ENCODE results near the gene FBXW11.

DNA sequence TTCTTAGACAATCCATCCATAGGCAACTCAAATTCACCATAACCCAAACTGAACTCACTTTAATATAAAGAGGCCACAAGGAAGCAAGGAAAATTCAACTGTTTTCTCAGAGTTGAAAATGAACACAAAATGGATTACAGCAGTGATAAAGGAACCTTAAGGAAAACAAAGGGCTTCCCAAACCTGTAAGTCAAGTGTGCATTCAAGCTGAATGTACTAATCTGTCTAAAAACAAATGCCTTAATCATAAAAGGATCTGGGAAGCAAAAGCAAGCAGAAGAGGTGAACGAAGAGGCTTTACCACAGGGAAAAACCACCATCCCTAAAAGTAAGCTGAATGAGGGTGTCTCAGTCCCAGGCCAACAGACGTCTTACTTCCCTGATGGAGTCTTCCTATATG, 13.6 kb downstream of the FBXW11 start:
- TF ChIP-seq, protein P1, sequence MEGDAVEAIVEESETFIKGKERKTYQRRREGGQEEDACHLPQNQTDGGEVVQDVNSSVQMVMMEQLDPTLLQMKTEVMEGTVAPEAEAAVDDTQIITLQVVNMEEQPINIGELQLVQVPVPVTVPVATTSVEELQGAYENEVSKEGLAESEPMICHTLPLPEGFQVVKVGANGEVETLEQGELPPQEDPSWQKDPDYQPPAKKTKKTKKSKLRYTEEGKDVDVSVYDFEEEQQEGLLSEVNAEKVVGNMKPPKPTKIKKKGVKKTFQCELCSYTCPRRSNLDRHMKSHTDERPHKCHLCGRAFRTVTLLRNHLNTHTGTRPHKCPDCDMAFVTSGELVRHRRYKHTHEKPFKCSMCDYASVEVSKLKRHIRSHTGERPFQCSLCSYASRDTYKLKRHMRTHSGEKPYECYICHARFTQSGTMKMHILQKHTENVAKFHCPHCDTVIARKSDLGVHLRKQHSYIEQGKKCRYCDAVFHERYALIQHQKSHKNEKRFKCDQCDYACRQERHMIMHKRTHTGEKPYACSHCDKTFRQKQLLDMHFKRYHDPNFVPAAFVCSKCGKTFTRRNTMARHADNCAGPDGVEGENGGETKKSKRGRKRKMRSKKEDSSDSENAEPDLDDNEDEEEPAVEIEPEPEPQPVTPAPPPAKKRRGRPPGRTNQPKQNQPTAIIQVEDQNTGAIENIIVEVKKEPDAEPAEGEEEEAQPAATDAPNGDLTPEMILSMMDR (IDR thresholded peaks at IDR 0.05), result no peak
- no peak for TF ChIP-seq POLR2A (IDR thresholded peaks at IDR 0.05)

Measured in transverse colon (tissue), 3 donors.